Spleen (tissue), 7 donors: ENCODE measurements around the gene PRDX4.

Source experiments
- POLR2A ChIP-seq, 3 donors: fragments of 450-650 bp; IDR thresholded peaks; one replicate each; pipeline ENCODE4 v1.5.1; 2017; ENCODE audit warnings: antibody characterized with exemption in 3 of 3, mild to moderate bottlenecking in 1 of 3
- TF ChIP-seq, protein P1 (sequence below), 11 experiments: fragments of 200-600 bp in 7 of 11; fragments of 450-650 bp in 4 of 11; sonication (generic) in 4 of 11; IDR thresholded peaks in 8 of 11; conservative IDR thresholded peaks in 3 of 11; 1 replicate in 7 of 11; 2 replicates in 4 of 11; pipeline versions ENCODE4 v1.4.0 to v1.8.0; 2016 to 2021; ENCODE audit warnings: antibody characterized with exemption in 11 of 11, inconsistent platforms in 4 of 11, mild to moderate bottlenecking in 1 of 11
- donor health status: DM: no; HTN: no; CAD: no; lungs with moderate emphysema.
- donor health status: DM: no; HTN: no; CAD: no.
- donor health status: DM: no; HTN: no; CAD: no.

DNA sequence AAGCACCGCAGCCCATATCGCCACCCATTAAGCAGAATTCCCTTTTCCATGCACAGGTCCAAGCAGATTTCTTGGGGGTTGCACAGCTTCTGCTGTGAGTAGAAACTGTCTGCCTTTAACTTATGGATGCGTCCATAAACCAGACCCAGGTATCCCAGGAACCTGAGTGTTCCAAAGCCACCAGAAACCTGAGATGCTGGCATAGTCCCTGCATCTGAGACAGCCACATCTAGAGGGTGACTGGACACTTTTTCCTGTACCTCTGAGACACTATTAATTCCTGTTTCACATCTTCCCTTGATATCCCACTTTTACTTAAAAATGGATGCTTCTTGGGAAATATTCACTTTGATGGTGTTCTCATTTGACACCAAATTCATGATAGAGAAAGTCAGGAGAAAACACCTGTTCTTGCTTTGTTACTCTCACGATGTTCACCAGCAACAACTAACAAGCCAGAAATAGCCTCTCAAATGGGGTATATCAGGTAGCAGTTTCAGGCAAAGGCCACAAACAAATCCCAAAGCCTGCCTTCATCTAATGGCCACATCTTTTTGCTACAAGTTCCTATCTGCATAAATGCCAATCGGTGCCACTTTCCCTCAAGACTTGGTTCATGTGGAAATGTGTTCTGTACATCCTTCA is 45.5 kb upstream of the PRDX4 start:
- TF ChIP-seq, protein P1, sequence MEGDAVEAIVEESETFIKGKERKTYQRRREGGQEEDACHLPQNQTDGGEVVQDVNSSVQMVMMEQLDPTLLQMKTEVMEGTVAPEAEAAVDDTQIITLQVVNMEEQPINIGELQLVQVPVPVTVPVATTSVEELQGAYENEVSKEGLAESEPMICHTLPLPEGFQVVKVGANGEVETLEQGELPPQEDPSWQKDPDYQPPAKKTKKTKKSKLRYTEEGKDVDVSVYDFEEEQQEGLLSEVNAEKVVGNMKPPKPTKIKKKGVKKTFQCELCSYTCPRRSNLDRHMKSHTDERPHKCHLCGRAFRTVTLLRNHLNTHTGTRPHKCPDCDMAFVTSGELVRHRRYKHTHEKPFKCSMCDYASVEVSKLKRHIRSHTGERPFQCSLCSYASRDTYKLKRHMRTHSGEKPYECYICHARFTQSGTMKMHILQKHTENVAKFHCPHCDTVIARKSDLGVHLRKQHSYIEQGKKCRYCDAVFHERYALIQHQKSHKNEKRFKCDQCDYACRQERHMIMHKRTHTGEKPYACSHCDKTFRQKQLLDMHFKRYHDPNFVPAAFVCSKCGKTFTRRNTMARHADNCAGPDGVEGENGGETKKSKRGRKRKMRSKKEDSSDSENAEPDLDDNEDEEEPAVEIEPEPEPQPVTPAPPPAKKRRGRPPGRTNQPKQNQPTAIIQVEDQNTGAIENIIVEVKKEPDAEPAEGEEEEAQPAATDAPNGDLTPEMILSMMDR (IDR thresholded peaks at IDR 0.05 in 8 of 11, conservative IDR thresholded peaks at IDR 0.05 in 3 of 11), result no peak
- TF ChIP-seq POLR2A (IDR thresholded peaks at IDR 0.05), result no peak
